Stimulated activated naive CD4-positive, alpha-beta T cell treated with Interleukin-2 at 50 U/mL for 16 hours (primary cell): ENCODE data around the gene PCP2.

Experiments used
- DNase-seq: peaks from one replicate; lab custom pipeline; 2025; lab: John Stamatoyannopoulos, UW

PCP2 gene

DNA sequence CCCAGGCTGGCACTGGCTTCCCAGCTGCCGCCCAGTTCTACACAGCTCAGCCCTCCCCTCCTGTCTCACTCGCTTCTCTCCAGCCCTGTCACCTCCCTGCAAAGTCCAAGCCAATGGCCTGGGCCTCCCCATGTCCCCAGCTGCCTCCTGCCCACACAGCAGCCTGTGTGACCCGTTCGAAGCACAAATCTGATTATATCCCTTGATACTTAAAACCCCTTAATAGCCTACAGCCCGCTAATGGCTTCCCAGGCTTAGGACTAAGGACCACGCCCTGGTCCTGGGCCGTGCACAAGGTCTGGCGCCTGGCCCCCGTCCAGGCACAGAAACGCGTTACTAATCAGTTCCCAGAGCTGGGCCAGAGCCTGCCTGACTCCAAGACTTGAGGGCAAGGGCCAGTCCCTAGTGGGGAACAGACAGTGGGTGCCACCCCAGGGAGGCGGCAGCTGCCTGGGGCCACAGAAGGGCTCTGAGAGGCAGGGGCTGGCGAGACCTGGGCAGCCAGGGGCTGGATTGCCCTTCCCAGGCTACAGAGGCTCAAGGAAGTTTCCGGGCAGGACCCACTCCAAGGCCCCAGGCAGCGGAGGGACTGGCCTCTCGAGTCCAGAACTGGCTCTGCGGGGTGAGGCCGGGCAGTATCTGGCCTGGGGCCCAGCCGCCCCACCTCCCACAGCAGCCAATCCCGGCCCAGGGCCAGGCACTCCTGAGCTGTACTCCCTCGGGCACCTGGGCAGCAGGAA lies 14.6 kb downstream of the PCP2 start:
- DNase-seq: no peak

- no peak for DNase-seq
Measured at GRCh38 chr19:7618348-7618747, 15.2 kb downstream of the PCP2 start.

DNA sequence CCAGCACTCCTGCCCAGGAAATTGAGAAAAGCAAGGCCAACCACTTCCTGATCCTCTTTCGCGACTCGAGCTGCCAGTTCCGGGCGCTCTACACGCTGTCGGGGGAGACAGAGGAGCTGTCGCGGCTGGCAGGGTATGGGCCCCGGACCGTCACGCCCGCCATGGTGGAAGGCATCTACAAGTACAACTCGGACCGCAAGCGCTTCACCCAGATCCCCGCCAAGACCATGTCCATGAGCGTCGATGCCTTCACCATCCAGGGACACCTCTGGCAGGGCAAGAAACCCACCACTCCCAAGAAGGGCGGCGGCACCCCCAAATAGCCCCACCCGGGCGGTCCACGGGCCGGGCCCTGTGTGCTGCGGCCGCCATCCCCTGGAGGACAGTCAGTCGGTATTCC lies 15.8 kb downstream of the PCP2 start:
- no peak for DNase-seq

GRCh38 chr19:7617172-7617571 lies 16.3 kb downstream of the PCP2 start:
- no peak for DNase-seq

- no peak for DNase-seq
Measured at GRCh38 chr19:7614859-7615741, 18.4 kb downstream of the PCP2 start.

DNA sequence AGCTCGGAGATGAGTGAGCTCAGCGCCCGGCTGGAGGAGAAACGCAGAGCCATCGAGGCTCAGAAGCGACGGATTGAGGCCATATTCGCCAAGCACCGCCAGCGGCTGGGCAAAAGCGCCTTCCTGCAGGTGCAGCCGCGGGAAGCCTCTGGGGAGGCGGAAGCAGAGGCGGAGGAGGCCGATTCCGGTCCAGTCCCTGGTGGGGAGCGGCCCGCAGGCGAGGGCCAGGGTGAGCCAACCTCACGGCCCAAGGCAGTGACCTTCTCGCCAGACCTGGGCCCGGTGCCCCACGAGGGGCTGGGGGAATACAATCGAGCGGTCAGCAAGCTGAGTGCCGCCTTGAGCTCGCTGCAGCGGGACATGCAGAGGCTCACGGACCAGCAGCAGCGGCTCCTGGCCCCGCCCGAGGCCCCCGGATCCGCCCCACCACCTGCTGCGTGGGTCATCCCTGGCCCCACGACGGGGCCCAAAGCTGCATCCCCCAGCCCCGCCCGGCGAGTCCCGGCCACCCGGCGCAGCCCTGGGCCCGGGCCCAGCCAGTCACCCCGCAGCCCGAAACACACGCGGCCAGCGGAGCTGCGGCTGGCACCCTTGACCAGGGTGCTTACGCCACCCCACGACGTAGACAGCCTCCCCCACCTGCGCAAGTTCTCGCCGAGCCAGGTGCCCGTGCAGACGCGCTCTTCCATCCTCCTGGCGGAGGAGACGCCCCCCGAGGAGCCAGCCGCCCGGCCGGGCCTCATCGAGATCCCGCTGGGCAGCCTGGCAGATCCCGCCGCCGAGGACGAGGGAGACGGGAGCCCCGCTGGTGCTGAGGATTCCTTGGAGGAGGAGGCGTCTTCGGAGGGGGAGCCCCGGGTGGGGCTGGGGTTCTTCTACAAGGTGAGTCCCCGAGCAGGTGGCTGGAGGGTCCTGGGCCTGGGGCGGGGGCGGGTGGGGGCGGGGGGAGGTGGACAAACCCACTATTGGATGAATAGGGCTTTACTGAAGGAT lies 20.9 kb downstream of the PCP2 start:
- DNase-seq: no peak

- no peak for DNase-seq
Measured at GRCh38 chr19:7611541-7612279, 21.8 kb downstream of the PCP2 start.

- no peak for DNase-seq
Measured at GRCh38 chr19:7610491-7611240, 22.9 kb downstream of the PCP2 start.

DNA sequence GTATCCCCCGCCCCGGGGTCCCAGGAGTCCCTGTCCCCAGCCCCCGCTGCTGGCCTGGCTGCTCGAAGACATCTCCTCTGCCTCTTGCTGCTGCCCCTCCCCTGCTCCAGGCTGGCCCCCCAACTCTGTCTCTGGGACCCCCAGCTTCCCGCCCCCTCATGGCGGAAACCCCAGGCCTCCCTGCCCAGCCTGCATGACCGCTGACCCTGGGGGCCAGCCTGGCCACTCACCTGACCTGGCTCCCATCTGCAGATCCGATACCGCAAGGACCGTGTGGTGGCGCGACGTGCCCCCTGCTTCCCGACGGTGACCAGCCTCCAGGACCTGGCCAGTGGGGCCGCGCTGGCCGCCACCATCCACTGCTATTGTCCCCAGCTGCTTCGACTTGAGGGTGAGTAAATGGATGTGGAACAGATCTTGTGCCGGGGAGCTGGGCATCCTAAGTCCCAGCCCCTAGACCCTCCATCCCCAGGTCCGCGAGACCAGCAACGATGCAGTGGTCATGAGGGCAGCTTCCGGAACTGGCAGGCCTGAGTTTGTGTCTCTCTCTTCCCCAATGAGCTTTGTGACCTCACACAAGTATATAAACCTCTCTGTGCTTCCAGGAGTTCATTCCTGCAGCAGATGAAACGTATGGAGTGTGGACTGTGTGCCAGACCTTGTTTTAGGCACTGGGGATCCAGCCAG lies 25.5 kb downstream of the PCP2 start:
- no peak for DNase-seq

DNA sequence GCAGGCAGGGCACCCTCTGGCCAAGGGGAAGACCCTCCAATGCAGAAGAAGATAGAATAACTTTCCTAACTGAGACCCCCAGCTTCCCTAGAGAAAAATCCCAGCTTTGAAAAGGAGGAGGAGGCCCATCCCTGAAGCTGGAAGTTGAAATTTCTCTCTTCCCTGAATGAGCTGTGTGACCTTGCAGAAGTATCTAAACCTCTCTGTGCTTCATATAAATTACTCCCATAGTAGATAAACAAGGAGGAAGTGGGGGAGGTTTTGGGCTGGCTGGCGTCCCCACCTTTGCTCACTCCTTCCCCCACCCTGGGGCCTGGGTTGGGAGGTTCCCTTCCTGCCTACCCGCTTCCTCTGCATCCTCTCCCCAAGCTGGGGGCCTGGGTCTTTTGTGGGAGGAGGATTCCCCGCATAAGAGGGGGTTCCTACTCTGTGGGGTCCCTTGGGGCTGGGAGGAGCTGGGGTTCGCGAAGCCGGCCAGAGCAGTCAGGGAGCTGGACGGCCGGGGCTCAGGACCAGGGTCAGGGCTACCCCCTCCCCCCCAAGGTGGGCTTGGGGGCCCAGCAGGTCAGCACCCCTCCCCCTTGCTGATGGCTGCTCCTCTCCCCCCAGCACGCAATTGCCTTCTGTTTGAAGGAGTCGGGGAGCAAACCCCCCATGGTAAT lies 26.2 kb downstream of the PCP2 start:
- no peak for DNase-seq

- no peak for DNase-seq
Measured at GRCh38 chr19:7606289-7606688, 27.2 kb downstream of the PCP2 start.

DNA sequence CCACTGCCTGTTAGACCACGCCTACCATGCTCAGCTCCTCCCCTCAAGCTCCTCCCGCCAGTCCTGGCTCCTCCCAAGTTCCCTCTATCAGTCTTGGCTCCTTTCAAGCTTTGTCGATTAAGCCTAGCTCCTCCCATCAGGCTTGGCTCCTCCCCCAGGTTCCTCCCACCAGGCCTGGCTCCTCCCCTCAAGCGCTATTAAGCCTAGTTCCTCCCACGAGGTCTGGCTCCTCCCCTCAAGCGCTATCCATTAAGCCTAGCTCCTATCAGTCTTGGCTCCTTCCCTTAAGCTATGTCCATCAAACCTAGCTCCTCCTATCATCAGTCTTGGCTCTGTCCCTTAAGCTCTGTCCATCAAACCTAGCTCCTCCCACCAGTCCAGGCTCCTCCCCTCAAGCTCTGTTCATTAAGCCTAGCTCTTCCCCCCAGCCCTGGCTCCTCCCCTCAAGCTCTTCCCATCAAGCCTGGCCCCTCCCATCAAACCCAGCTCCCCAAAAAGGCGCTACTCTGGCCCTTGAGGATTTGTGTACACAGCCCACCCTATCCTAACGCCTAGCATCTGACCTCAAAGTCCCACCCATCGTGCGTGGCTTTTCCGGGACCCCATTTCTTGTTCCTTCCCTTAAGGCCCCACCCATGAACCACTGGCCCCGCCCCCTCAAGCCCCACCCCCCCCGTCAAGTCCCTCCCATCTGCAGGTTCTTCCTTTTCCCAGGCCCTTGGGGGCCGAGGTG lies 27.9 kb downstream of the PCP2 start:
- DNase-seq: no peak

DNA sequence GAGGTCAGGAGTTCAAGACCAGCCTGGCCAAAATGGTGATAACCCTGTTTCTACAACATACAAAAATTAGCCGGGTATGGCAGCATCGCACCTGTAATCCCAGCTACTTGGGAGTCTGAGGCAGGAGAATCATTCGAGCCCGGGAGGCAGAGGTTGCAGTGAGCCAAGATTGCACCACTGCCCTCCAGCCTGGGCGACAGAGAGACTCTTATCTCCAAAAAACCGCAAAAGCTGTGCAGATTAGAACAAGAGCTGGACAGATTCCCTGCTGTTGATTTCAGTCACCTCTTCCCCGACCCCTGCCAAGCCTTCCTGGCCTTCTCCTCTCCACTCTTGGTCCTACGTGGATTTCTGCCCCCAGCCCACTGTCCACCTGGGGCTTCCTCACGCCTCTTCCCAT lies 29.6 kb downstream of the PCP2 start:
- no peak for DNase-seq

DNA sequence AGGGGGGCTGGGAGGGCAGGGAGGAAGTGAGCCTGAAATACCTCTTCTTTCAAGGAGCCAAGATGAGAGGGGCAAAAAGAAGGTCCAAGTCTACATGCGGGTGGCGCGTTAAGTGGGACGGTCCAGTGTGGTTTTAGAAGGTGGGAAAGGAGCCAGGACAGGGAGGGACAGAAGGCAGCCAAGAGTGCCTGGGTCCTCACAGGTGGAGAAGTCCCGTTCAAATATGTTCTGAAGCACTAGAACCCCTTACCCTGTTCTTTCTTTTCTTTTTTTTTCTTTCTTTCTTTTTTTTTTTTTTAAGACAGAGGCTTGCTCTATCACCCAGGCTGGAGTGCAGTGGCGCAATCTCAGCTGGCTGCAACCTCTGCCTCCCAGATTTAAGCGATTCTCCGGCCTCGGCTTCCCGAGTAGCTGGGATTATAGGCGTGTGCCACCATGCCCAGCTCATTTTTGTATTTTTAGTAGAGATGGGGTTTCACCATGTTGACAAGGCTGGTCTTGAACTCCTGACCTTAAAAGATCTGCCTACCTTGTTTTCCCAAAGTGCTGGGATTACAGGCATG lies 30.5 kb downstream of the PCP2 start:
- DNase-seq: no peak

GRCh38 chr19:7602240-7602934 lies 31.1 kb downstream of the PCP2 start:
- no peak for DNase-seq

DNA sequence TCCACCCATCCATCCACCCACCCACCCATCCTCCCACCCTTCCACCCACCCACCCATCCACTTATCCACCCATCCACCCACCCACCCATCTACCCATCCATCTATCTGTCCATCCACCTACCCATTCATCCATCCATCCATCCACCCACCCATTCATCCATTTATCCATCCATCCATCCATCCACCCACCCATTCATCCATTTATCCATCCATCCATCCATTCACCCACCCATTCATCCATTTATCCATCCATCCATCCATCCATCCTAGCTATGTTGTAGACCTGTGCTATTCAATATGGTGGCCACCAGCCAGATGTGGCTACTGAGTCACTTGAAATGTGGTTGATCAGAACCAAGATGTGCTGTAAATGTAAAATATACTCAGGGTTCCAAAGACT lies 32.8 kb downstream of the PCP2 start:
- DNase-seq: no peak

- DNase-seq: no peak
Measured at GRCh38 chr19:7598180-7598579, 35.3 kb downstream of the PCP2 start.

DNA sequence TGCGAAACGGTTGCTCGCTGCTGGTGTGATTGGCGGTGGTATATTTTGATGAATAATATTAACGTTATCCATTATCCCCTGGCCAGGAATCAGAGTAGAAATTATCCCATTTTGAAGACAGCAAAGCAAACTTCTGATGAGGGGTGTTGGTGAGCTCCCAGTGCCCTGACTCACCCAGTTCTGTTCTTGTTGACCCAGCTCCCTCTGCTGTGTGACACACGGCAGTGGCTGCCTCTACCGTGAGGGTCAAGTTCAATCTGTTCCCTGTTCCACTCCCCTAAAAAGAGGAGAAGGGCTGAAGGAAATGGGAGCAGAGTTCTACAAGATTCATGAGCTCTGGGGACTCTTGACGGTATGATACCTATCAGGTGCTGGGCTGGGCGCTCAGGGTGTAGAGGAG lies 35.8 kb downstream of the PCP2 start:
- DNase-seq: no peak
